NCI-H1694 treated with DMSO at 0.1 percent for 48 hours (cell line): ENCODE results near the gene TRAPPC1.

Experiments used
- DNase-seq: peaks from one replicate; lab custom pipeline; 2025; lab: John Stamatoyannopoulos, UW

The TRAPPC1 gene

DNA sequence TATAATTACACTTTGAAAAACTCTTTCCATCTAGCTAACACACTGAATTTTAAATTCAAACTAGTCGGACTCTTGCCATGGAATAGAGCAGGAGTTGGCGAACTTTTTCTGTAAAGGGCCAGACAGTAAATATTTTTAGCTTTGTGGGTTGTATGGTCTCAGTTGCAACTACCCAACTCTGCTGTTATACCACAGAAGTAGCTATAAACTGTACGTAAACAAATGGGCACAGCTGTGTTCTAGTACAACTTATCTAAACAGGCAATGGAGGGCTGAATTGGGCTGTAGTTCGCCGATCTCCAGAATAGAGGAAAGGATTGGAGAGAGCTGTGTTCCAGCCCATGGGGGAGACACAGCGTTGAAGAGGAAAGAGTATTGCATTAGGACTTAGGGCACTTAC, 9.0 kb upstream of the TRAPPC1 start:
- DNase-seq: no peak

DNA sequence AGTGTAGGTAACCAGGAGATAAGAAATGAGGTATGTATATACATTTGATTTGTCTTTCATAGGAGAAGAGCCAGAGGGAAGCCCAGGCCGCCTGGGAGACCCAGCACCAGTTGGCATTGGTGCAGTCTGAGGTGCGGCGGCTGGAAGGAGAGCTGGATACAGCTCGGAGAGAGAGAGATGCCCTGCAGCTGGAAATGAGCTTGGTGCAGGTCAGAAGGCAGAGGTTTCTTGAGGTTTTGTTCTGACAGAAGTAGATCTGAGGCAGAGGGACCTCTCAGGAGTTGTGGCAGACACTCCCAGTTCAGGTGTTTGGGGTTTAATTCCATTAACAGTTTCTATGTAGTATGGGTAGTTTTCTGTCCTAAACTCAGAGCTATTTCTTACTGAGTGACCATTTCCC, 8.3 kb upstream of the TRAPPC1 start:
- DNase-seq: no peak

DNA sequence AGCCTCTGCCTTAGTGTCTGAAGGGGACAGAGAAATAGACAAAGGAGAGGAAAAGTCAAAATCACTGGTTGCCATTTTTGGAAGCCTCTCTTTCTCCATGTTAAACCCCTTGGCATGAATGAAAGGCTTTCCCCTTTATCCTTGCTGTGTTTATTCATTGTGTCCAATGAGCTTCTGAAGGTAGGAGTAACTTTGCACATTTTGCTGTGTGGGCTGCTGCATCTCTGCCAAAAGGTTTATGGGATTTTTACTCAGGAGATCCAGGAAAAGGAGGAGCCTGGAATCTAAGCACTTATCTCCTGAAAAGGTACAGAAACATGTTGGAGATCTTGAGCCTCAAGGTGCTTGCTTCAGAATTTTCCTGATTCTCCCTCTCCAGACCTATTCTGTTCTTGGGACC, 4.1 kb upstream of the TRAPPC1 start:
- DNase-seq: no peak

DNA sequence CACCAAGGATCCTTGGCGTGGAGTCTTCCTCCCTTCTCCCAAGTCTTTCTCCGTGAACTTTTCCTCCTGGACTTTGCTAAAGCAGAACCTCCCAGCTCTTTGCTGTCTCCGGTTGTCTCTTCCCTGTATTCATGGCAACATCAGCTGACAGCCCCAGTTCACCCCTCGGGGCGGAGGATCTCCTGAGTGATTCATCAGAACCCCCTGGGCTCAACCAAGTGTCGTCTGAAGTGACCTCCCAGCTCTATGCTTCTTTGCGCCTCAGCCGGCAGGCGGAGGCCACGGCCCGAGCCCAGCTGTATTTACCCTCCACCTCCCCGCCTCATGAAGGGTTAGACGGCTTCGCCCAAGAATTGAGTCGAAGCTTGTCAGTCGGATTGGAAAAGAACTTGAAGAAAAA, 1.2 kb upstream of the TRAPPC1 start:
- no peak for DNase-seq

DNA sequence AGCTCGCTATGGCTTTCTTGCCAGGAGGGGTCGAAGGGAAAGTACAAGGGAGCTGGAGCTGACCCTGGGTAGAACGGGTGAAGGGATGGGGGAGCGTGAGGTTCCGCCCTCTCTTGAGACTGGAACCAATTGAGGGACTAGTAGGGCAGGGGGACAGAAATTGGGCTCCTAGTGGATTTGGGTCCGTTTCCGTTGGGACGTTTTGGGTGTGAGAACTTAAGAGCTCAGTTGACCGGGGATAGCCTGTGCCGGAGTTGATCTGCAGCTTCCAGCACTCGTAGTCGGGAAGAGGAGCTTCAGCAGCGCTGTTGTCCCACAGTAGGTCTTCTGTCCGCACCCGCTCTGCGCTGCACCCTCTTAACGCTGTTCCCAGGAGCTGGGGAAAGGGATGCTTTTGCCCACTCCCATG, 741 bp upstream of the TRAPPC1 start:
- DNase-seq: peak; percentile 5

DNA sequence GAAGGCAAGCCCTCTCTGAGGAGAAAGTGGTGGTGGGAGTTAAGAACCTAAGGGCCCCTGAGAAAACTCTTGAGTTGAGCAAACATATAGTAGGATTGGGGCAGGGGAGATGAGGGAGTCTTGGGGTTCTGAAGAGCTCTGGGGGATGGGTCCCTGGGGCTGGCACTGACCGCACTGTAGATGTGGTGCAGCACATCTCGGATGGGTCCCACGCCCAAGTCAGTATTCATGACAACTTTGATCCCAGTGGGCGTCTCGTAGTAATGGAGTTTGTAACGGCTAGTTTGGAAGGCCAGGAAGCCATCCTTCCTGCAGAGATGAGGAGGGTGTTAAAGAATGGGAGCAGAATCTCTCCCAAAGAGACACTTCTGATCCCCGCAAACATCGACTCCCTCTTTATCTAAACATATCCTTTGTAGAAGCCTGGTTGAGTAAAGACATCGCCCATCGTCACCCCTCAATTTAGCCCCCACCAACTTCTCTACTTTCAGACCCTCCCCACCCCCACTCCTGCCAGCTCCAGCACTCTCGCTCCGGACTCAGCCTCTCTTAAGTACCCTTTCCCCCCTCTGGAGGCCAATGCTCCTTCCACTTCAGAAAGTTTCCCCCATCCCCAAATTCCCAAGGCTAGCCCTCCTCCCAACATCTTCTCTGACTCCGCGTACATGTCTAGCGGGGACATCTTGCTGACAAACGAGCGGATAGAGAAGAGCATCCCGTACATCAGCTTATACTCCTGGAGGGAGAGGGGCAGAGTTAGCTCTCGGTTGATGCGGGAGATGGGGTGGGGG, 710 bp downstream of the TRAPPC1 start:
- no peak for DNase-seq

DNA sequence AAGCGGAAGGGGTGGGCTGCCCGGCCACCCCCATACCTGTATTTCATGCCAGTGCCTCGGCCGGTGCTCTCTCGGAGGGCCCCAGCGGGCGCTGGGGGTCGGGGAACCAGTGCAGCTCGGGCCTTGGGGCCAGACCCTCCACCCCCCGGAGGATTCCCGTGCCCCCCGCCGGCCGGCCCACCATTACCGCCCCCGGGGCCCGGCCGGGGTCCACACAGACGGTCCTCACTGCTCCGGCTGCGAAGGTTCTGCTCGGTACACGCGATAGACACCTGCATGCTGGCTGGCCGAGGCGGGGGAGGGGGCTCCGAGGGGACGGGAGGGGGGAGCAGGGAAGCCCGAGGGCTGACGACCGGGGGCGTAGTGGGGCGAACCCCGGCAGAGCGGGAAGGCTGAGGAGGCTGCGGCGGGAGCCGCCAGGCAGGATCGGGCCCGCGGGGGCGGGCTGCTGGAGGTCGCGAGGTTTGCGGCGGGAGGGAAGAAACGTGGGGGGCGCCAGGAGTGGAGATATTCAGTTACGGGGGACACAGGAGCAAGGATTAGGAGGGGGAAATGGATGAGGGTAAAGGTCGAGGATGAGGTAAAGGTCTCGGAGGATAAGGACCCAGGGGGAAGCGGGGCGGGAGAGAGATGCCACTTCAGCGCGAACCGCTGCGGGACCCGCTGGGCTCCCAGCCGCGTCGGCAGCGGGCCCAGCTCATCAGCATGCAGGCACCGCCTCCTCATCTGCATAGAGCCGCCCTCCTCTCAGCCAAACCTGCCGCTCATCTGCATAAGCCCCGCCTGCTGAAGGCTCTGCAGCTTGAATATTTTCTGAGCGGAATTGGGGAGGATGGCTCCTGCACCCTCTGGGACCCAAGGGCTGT, 2.4 kb downstream of the TRAPPC1 start, which contains the start of gene KCNAB3:
Gene KCNAB3 (minus strand): TSS at position 699 of the 866 bp plus-strand sequence. CDS start 421 bp downstream, at position 278.
- DNase-seq: no peak

DNA sequence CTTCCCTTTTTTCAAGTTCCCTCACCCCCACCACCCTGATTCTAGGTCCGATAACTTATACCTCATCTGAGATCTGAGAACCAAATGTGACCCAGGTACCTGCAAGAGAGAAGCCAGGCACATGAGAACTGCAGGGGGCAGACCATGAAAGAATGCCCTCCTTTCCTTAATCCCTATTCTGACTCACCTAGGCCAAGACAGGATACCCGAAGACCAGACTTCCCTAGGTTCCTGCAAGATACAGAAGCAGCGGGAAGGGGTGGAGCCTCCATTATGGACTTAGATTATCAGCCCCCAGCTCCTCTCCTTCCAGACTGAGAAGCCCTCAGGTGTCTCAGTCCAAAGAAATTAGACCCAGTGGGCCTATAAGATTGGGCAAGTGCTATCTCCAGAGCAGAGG, 4.2 kb downstream of the TRAPPC1 start:
- no peak for DNase-seq

DNA sequence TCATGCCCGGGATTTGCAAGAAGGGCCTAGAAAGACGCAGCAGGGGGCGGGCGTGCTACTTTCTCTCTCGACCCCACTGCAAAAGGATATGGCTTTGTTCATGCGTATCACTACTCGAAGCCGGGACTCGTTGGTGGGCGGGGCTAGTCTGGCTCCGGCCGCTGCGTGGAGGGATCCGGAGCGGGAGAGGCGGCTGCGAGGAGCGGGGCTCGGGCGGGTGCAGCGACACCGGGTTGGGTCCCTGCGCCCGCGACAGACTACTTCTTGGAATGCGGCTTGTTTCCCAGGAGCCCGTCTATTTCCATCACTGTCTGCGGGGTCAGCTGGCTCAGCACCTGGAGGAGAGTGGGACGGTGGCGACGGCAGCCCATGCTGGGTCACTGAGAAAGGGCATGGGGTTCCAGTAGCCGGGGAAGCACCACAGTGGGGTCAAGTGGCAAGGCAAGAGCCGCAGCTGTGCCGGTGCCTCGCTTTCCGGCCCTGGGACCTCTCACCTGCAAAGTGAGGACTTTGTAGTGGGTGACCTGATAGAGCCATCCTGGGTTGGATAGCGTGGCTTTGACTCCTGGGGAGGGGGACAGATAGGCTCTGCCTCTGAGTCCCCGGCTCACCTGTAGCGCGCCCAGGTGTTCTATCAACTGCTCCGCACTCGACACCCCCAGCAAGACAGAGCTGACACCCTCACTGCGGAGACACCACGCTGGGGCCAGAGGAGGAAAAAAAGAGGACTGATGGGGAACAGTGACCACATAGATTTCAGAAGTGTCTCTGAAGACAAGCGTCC, 8.7 kb downstream of the TRAPPC1 start:
- no peak for DNase-seq

DNA sequence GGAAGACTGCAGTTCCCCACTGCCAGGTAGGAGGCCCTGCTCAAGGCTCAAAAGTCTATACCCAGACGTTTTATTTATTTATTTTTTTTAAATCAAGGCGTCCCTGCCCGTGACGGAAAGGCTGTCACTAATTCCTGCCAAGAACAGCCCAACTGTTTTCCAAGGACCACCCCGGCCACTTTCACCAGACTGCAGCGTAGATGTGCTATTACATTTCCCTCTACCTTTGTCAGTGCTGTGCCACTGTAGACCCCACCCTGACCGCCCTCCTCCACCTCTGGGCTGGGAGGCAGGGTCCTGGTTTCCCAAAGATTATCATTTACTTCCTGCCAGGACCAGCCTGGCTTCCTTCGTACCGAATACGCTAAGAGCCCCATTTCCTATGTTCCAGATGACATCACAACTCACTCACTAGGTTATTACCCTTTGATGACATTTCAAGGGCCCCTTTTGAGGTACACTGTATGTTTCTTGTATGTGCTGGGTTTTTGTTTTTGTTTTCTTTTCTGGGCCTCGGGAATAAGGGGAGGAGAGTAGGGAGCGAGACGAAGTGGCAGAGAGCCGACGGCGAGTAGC, 9.4 kb downstream of the TRAPPC1 start:
- DNase-seq: no peak

DNA sequence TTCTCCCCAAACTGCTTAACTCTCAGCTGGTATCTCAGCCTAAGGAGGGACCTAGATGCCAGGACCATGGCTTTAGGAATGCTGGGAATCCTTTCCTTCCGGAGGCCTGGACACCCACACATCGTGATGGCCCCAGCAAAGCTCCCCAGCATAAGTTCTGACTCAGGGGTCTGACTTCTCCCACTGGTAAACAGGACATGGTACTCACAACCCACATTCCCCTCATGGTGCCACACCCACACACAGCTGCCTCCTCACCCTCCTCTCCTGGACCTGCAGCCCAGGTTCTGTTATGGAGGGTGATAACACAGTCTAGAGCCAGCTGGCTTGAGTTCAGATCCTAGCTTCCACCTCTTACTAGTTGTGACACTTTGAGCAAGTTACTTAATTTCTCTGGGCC, 14.9 kb downstream of the TRAPPC1 start:
- DNase-seq: no peak

DNA sequence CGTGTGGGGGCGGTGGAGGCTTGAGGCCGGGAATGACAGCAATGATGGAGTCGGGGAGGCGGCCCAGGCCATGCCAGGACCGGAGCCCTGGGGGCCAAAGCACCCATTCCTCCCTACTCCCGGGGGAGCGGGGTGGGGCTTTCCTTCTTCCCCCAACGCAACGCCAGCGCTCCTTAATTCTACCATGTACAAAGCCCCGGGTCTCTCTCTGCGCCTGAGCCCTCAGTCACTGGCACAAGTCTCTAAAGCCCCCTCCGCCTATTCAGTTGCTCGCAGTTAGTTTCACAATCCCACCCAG, 15.4 kb downstream of the TRAPPC1 start:
- DNase-seq: no peak

DNA sequence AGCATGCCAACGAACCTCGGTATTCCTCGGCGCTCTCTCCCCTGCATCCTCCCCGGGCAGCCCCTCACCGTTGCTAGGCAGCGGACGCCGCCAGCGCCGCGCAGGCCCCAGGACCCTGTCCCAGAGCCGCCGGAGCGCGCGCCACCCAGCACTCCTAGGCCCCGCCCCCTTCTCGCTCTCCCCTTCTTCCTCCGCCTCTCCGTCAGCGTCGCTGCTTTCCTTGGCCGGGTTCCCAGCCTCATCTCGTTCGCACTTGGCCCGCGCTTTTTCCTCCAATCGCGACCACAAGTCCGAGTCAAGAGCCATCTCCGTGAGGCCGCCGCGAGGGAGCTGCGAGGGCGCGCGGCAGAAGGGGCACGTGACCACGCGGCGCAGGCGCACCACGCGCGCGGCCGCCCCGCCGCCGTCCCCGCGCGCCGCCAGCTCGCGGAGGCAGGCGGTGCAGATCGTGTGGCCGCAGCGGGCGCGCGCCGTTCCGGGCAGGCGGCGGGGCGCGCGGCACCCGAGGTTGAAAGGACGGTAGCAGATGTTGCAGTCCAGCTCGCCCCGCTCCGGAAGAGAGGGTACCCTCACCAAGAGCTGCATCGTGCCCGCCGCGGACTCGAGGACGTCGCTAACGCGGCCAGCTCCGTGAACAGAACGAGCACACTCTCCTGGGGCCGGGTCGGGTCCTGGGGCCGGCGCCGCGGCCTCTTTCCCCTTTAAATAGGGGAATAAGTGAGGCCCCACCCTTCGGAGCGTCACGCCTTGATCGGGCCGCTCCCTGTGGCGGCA, 15.9 kb downstream of the TRAPPC1 start, which contains the start of gene RNF227:
Gene RNF227 (minus strand): TSS at position 679 of the 774 bp plus-strand sequence. CDS start 94 bp downstream, at position 585.
- DNase-seq: peak; percentile 92

DNA sequence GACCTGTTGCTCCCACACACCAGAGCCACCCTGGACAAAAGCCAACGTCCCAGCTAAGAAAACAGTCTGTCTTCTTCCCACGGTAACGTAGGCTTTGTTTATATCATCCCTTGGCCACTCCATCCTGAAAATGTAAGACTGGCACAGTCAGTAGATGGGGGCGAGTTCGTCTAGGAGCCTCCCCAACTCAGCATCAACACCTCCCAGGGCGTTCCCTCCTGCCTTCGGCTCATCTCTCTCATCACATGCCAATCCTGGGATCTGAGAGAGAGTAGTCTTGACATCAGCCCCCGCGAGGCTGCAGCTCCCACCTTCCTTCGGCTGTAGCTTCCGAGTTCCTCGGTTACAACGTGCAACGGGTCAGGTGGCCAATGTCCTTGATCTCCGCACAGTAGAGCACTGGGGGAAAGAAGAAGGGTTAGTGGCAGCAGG, 16.6 kb downstream of the TRAPPC1 start:
- DNase-seq: no peak

DNA sequence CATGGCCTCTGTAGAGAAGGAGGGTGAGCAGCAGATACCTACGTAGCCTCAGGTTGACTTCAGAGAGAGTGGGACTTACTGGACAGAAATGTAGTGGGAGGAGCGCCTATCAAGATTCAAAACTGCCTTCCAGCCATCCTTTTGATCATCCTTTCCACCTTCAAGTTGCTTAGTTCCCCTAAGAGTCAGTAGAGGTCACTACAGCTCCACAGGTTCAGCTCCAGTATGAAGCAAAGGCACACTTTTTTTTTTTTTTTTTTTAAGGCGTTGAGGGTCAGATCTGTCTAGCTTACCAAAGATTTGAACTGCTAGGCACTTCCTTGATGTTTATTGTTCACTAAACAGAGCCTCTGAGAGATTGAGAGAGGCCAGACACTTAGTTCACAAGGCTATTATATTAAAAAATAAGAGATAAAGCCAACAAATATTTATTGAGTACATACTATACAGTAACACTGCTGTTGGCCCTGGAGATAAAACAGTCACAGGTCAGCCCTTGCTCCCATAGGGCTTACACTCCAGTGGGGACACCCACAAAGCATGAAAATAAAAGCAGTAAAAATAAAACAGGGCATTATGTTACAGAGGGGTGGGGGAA, 18.7 kb downstream of the TRAPPC1 start:
- peak; percentile 72 for DNase-seq

DNA sequence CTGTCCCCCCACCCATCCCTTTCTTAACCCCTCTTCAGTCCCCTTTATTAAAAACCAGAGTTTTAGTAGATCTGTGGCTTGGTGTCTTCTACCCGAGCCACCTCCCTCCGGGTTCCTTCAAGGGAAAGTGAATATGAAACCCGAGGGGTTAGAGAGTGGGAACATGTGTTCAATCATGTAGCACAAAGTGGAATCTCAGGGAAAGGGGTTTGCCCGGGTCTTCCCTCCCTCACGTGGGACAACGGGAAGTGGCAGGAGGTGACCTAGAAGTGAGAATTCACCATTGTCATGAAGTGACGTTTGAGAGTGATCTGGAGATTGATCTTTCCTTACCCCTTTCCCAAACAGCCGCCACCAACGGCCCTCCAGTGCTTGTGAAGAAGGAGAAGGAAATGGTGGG, 20.6 kb downstream of the TRAPPC1 start:
- DNase-seq: no peak

DNA sequence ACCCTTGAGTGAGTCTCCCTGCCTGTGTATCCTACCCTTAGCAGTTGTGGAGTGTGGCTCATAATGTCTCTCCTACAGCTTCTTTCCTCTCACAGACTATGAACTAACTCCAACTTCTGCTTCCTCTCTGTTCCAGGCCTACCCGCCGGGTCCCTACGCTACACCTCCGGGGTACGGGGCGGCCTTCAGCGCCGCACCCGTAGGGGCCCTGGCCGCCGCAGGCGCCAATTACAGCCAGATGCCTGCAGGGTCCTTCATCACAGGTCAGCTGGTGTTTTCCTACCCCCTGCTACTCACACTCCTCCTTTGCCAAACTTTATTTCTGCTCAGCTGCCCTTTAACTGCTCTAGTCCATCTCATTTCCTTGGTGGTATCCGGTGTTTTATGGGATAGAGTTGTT, 21.0 kb downstream of the TRAPPC1 start:
- no peak for DNase-seq

DNA sequence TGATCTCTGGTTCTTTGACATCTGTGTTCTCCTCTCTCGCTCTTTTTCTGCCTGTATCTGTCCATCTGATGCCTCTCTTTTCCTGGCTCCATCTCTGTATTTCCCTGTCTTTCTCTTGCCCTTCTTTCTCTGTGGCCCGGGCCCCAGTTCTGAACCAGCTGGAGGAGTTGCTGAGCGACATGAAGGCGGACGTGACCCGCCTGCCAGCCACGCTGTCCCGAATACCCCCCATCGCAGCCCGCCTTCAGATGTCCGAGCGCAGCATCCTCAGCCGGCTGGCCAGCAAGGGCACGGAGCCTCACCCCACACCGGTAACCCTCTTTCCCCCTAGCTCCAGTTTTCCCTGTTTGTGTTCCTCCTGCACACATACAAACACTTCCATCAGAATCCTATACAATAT, 21.5 kb downstream of the TRAPPC1 start:
- DNase-seq: no peak

DNA sequence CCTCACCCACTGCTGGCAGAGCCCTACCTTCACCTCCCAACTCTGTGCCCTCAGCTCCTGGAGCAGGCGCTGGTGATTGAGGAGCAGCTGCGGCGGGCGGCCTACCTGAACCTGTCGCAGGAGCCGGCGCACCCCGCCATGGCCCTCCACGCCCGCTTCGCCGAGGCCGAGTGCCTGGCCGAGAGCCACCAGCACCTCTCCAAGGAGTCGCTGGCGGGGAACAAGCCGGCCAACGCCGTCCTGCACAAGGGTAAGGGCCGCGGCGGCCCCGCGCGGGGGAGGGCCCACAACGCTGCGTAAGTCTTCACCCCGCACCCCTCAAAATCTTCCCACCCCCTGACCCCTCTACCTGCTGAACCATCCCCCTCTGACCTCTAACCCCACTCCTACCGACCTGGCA, 22.7 kb downstream of the TRAPPC1 start:
- DNase-seq: no peak

DNA sequence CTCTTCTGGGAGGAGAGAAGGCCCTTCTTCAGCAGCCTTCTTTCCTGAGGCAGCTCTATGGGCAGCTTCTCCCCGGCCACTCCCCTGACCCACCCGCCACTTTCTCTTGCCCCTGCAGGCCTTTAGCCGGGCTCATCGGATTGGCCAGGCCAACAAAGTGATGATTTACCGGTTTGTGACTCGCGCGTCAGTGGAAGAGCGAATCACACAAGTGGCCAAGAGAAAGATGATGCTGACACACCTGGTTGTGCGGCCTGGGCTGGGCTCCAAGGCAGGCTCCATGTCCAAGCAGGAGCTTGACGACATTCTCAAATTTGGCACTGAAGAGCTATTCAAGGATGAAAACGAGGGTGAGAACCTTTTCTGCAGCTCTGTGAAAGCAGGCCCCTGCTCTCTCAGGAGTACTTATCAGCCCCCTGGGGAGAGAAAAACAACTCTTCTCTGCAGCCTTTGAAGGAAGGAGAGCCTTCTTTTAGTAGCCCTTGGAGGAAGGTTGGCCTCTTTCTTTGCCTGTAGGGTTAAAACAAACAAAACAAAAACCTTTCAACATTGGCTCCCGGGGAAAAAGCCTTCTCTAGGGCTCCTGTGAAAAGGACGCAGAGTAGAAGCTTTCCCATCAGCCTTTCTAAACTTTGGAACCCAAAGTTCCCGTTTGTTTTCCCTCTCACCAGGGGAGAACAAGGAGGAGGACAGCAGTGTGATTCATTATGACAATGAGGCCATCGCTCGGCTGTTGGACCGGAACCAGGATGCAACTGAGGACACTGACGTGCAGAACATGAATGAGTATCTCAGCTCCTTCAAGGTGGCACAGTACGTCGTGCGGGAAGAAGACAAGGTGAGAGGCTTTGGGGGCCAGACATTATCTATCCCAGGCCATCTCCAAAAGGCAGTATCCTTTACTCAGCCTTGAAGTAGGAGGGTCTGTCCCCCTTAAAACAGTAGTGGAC, 28.3 kb downstream of the TRAPPC1 start:
- no peak for DNase-seq
